SK-N-SH treated with all-trans-retinoic acid at 6 μM for 48 hours (cell line): Measurements from ENCODE around the gene TEX14.
"Not testable (repeated sequence)": the region's sequence is repeated elsewhere in the genome, so short reads cannot be mapped to it uniquely, and the experiment has no call there.

Experiments used
- TOX ChIP-seq: fragments of 250-450 bp; sonication (Bioruptor Pico); IDR thresholded peaks from 2 replicates; pipeline ENCODE4 v1.8.0; 2021; ENCODE audit warnings: mild to moderate bottlenecking, moderate library complexity, borderline replicate concordance
- ZFP3 ChIP-seq: fragments of 250-450 bp; sonication (Bioruptor Pico); IDR thresholded peaks from 2 replicates; pipeline ENCODE4 v1.5.0; 2020; ENCODE audit warnings: mild to moderate bottlenecking, moderate library complexity
- ZFP30 ChIP-seq: fragments of 450-650 bp; formaldehyde crosslinking; IDR thresholded peaks from 2 replicates; pipeline ENCODE4 v1.5.0; 2022; ENCODE audit warnings: mild to moderate bottlenecking, moderate library complexity
- TF ChIP-seq, protein P1 (sequence below): fragments of 250-450 bp; sonication (Bioruptor Pico); IDR thresholded peaks from 2 replicates; pipeline ENCODE4 v1.5.1; 2020; ENCODE audit warnings: low read depth, mild to moderate bottlenecking, moderate library complexity
- TF ChIP-seq, protein P2 (sequence below): fragments of 250-450 bp; sonication (Bioruptor Pico); IDR thresholded peaks from 2 replicates; pipeline ENCODE4 v1.5.0; 2020; ENCODE audit warnings: mild to moderate bottlenecking, moderate library complexity

DNA sequence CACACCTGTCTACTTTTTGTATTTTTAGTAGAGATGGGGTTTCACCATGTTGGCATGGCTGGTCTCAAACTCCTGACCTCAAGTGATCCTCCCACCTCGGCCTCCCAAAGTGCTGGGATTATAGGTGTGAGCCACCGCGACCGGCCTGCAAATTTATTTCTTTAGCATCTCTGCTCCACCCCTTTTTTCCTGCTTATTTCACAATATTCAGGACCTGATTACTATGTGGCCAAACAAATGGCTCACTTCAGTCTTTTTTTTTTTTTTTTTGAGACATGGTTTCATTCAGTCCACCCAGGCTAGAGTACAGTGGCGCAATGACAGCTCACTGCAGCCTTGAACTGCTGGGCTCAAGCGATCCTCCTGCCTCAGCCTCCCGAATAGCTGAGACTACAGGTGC is 109.1 kb downstream of the TEX14 start:
- not testable (repeated sequence) for TF ChIP-seq ZFP3, ZFP30, TOX (CRISPR knock-in tag)
- TF ChIP-seq, protein P1, sequence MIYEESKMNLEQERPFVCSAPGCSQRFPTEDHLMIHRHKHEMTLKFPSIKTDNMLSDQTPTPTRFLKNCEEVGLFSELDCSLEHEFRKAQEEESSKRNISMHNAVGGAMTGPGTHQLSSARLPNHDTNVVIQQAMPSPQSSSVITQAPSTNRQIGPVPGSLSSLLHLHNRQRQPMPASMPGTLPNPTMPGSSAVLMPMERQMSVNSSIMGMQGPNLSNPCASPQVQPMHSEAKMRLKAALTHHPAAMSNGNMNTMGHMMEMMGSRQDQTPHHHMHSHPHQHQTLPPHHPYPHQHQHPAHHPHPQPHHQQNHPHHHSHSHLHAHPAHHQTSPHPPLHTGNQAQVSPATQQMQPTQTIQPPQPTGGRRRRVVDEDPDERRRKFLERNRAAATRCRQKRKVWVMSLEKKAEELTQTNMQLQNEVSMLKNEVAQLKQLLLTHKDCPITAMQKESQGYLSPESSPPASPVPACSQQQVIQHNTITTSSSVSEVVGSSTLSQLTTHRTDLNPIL = not testable (repeated sequence)
- TF ChIP-seq, protein P2, sequence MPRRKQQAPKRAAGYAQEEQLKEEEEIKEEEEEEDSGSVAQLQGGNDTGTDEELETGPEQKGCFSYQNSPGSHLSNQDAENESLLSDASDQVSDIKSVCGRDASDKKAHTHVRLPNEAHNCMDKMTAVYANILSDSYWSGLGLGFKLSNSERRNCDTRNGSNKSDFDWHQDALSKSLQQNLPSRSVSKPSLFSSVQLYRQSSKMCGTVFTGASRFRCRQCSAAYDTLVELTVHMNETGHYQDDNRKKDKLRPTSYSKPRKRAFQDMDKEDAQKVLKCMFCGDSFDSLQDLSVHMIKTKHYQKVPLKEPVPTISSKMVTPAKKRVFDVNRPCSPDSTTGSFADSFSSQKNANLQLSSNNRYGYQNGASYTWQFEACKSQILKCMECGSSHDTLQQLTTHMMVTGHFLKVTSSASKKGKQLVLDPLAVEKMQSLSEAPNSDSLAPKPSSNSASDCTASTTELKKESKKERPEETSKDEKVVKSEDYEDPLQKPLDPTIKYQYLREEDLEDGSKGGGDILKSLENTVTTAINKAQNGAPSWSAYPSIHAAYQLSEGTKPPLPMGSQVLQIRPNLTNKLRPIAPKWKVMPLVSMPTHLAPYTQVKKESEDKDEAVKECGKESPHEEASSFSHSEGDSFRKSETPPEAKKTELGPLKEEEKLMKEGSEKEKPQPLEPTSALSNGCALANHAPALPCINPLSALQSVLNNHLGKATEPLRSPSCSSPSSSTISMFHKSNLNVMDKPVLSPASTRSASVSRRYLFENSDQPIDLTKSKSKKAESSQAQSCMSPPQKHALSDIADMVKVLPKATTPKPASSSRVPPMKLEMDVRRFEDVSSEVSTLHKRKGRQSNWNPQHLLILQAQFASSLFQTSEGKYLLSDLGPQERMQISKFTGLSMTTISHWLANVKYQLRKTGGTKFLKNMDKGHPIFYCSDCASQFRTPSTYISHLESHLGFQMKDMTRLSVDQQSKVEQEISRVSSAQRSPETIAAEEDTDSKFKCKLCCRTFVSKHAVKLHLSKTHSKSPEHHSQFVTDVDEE = not testable (repeated sequence)
